H9 (cell line): ENCODE data around the gene KBTBD13. TPM values are rescaled to one million over a fixed set of nuclear protein-coding genes. Genes with fewer than 3 reads are reported as not detected.

Source experiments
- DNase-seq: peaks from one replicate; pipeline ENCODE4 v3.0.0-alpha.2; 2017
- H2AFZ ChIP-seq: one replicate; pipeline ENCODE4 v1.6.1; 2013; ENCODE audit warnings: mild to moderate bottlenecking, low read length, control low read depth, moderate library complexity
- H2AK5ac ChIP-seq: 2 replicates; pipeline ENCODE4 v1.6.1; 2013; ENCODE audit warnings: low read length, control low read depth, mixed read lengths; ENCODE audit not compliant: insufficient read length
- H2BK120ac ChIP-seq: one replicate; pipeline ENCODE4 v1.6.1; 2013; ENCODE audit warnings: low read depth, mild to moderate bottlenecking, low read length, control low read depth, inconsistent platforms; ENCODE audit not compliant: poor library complexity, severe bottlenecking
- H2BK12ac ChIP-seq: 2 replicates; pipeline ENCODE4 v1.6.1; 2013; ENCODE audit warnings: low read length, control low read depth, mixed read lengths, low read depth; ENCODE audit not compliant: insufficient read length
- H2BK15ac ChIP-seq: 2 replicates; pipeline ENCODE4 v1.6.1; 2013; ENCODE audit warnings: low read depth, low read length, control low read depth
- H2BK20ac ChIP-seq: one replicate; pipeline ENCODE4 v1.6.1; 2013; ENCODE audit warnings: low read depth, mild to moderate bottlenecking, low read length, control low read depth, inconsistent platforms; ENCODE audit not compliant: poor library complexity, severe bottlenecking
- H2BK5ac ChIP-seq: 2 replicates; pipeline ENCODE4 v1.6.1; 2013; ENCODE audit warnings: low read length, control low read depth, mixed read lengths; ENCODE audit not compliant: insufficient read length
- H3K14ac ChIP-seq: 2 replicates; pipeline ENCODE4 v1.6.1; 2013; ENCODE audit warnings: low read length, control low read depth; ENCODE audit not compliant: insufficient read depth
- H3K18ac ChIP-seq: 2 replicates; pipeline ENCODE4 v1.6.1; 2013; ENCODE audit warnings: low read depth, mild to moderate bottlenecking, mixed read lengths, low read length, control low read depth; ENCODE audit not compliant: insufficient read length
- H3K23ac ChIP-seq: 2 replicates; pipeline ENCODE4 v1.6.1; 2013; ENCODE audit warnings: low read length, control low read depth, mixed read lengths, low read depth; ENCODE audit not compliant: insufficient read length
- H3K23me2 ChIP-seq: 2 replicates; pipeline ENCODE4 v1.6.1; 2013; ENCODE audit warnings: low read depth, mild to moderate bottlenecking, mixed read lengths, low read length, control low read depth; ENCODE audit not compliant: insufficient read length, poor library complexity, severe bottlenecking
- H3K27ac ChIP-seq: 2 replicates; pipeline ENCODE4 v1.5.1; 2013; ENCODE audit warnings: low read length, control low read depth, mixed read lengths, low read depth; ENCODE audit not compliant: insufficient read length
- H3K27me3 ChIP-seq: 2 replicates; pipeline ENCODE4 v1.6.1; 2013; ENCODE audit warnings: low read length, control low read depth, inconsistent platforms; ENCODE audit not compliant: insufficient read depth
- H3K4ac ChIP-seq: 2 replicates; pipeline ENCODE4 v1.6.1; 2013; ENCODE audit warnings: low read depth, mild to moderate bottlenecking, control low read depth, inconsistent platforms, low read length, moderate library complexity
- H3K4me1 ChIP-seq: 2 replicates; pipeline ENCODE4 v1.6.1; 2013; ENCODE audit warnings: low read length, control low read depth, inconsistent platforms; ENCODE audit not compliant: insufficient read depth
- H3K4me2 ChIP-seq: 2 replicates; pipeline ENCODE4 v1.6.1; 2013; ENCODE audit warnings: low read length, control low read depth, mixed read lengths; ENCODE audit not compliant: insufficient read length, insufficient read depth
- H3K56ac ChIP-seq: 2 replicates; pipeline ENCODE4 v1.6.1; 2013; ENCODE audit warnings: low read depth, mild to moderate bottlenecking, mixed read lengths, low read length, control low read depth; ENCODE audit not compliant: insufficient read length
- H3K79me1 ChIP-seq: 2 replicates; pipeline ENCODE4 v1.6.1; 2013; ENCODE audit warnings: low read depth, mild to moderate bottlenecking, moderate library complexity, low read length, control low read depth, inconsistent platforms; ENCODE audit not compliant: insufficient read depth, poor library complexity, severe bottlenecking
- H3K79me2 ChIP-seq: 2 replicates; pipeline ENCODE4 v1.6.1; 2013; ENCODE audit warnings: low read length, control low read depth, inconsistent platforms; ENCODE audit not compliant: insufficient read depth
- H3K9ac ChIP-seq: 2 replicates; pipeline ENCODE4 v1.6.1; 2013; ENCODE audit warnings: low read length, control low read depth, mixed read lengths; ENCODE audit not compliant: insufficient read length; ENCODE audit errors: extremely low read depth
- H3K9me3 ChIP-seq: one replicate; pipeline ENCODE4 v1.6.1; 2013; ENCODE audit warnings: low read depth, low read length, inconsistent platforms; ENCODE audit not compliant: control insufficient read depth
- H3T11ph ChIP-seq: one replicate; pipeline ENCODE4 v1.6.1; 2013; ENCODE audit warnings: mild to moderate bottlenecking, low read length, control low read depth, inconsistent platforms
- H4K20me1 ChIP-seq: one replicate; pipeline ENCODE4 v1.6.1; 2013; ENCODE audit not compliant: control insufficient read depth, insufficient read length, insufficient read depth
- H4K5ac ChIP-seq: 2 replicates; pipeline ENCODE4 v1.6.1; 2013; ENCODE audit warnings: low read depth, mild to moderate bottlenecking, mixed read lengths, low read length, control low read depth; ENCODE audit not compliant: insufficient read length
- H4K8ac ChIP-seq: replicated peaks from 2 replicates; pipeline ENCODE4 v1.6.1; 2013; ENCODE audit warnings: low read length, control low read depth, mixed read lengths, low read depth; ENCODE audit not compliant: insufficient read length
- H4K91ac ChIP-seq: 2 replicates; pipeline ENCODE4 v1.6.1; 2013; ENCODE audit warnings: low read depth, mild to moderate bottlenecking, moderate library complexity, mixed read lengths, low read length, control low read depth; ENCODE audit not compliant: insufficient read length
- H3K27ac Mint-ChIP-seq, 3 experiments: 2 replicates in 2 of 3; 3 replicates in 1 of 3; pipeline ENCODE4 v1.8.0; 2020 to 2021; ENCODE audit warnings: mixed read lengths in 3 of 3, mild to moderate bottlenecking in 1 of 3, moderate library complexity in 1 of 3
- H3K27me3 Mint-ChIP-seq: 2 replicates; pipeline ENCODE4 v1.8.0; 2021; ENCODE audit warnings: low read depth, mild to moderate bottlenecking, moderate library complexity, mixed read lengths
- H3K36me3 Mint-ChIP-seq, 3 experiments: 2 replicates in 2 of 3; 3 replicates in 1 of 3; pipeline ENCODE4 v1.8.0; 2020 to 2021; ENCODE audit warnings: low read depth in 3 of 3, mixed read lengths in 3 of 3; ENCODE audit not compliant: insufficient read depth in 1 of 3
- H3K4me1 Mint-ChIP-seq, 2 experiments: 2 replicates each; pipeline ENCODE4 v1.8.0; 2020; ENCODE audit warnings: mixed read lengths in 2 of 2
- H3K4me3 Mint-ChIP-seq, 2 experiments: 2 replicates in 1 of 2; 3 replicates in 1 of 2; pipeline ENCODE4 v1.8.0; 2020 to 2021; ENCODE audit warnings: mild to moderate bottlenecking in 2 of 2, mixed read lengths in 2 of 2, moderate library complexity in 1 of 2
- H3K9me3 Mint-ChIP-seq, 2 experiments: 2 replicates in 1 of 2; 3 replicates in 1 of 2; pipeline ENCODE4 v1.8.0; 2020; ENCODE audit warnings: mild to moderate bottlenecking in 2 of 2, mixed read lengths in 2 of 2, moderate library complexity in 1 of 2
- WGBS: extraction: QIAGEN DNeasy Blood & Tissue Kit; methylation state at CpG from one replicate; pipeline ENCODE4 v1.1.7; 2013; ENCODE audit warnings: missing lambda C conversion rate, low lambda C conversion rate, mixed read lengths; ENCODE audit not compliant: insufficient read length; ENCODE audit errors: extremely low coverage; 5-methylcytosine and 5-hydroxymethylcytosine counted together
- total RNA-seq: library from RNA; stranded (reverse); gene quantifications from 2 replicates; pipeline ENCODE4 v1.2.1, GENCODE V29; 2021
- TF ChIP-seq, protein P1 (sequence below): fragments of 200-600 bp; sonication (generic); conservative IDR thresholded peaks from 3 replicates; pipeline ENCODE4 v1.8.0; 2021; ENCODE audit warnings: antibody characterized with exemption, mild to moderate bottlenecking

Gene KBTBD13
- total RNA-seq, 1 experiment from 2014 or later: not detected

DNA sequence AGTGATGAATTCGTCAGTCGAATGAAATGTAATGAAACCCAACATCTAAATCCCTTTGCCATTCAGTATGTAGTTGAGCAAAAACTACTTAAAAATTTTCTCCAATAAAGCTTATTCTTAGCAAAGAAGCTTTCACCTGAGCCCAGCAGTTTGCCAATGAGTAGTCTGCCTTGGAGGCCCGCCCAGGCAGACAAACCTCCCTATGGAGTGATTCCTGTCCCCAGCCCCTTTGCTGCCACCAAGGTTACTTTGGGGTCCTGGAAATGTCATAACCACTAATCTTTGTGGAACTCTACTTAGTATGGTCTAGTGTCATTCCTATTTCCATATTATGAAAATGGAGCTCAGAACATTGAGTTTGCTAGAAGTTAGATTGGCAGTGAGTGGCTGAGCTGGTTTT lies 26.4 kb downstream of the KBTBD13 start:
- Histone ChIP-seq H3K4me2 (no peak overlapping the region), H2BK15ac (no peak overlapping the region), H3K27ac (no peak overlapping the region), H3K23me2 (peaks cover 3% of the 10 kb centered on the region), H3T11ph (no peak overlapping the region), H2AFZ (no peak overlapping the region), H3K4ac (no peak overlapping the region), H3K18ac (no peak overlapping the region), H3K23ac (no peak overlapping the region), H2BK12ac (no peak overlapping the region), H3K56ac (no peak overlapping the region), H3K4me1 (no peaks in the 10 kb centered on the region), H3K14ac (no peak overlapping the region), H3K9me3 (no peaks in the 10 kb centered on the region), H2BK5ac (no peak overlapping the region), H2BK20ac (no peak overlapping the region), H4K5ac (no peak overlapping the region), H4K8ac (no peak overlapping the region), H3K79me2 (no peaks in the 10 kb centered on the region), H4K91ac (no peak overlapping the region), H3K9ac (no peak overlapping the region), H3K27me3 (no peaks in the 10 kb centered on the region), H3K79me1 (no peaks in the 10 kb centered on the region), H2AK5ac (no peak overlapping the region), H4K20me1 (no peaks in the 10 kb centered on the region), H2BK120ac (no peak overlapping the region)
- WGBS: no CpG with 5 or more reads among the region's 3 CpGs
- DNase-seq: no peak
- H3K9me3 Mint-ChIP-seq: no peaks in the 10 kb centered on the region
- H3K4me1 Mint-ChIP-seq: peaks cover 4% of the 10 kb centered on the region in 2 experiments; a peak in 3 of 4 replicates
- no peaks in the 10 kb centered on the region for H3K27me3 Mint-ChIP-seq
- H3K36me3 Mint-ChIP-seq: peaks cover 6 to 19% (median 8%) of the 10 kb centered on the region in 3 experiments; a peak in 6 of 7 replicates
- H3K27ac Mint-ChIP-seq: no peak overlapping the region; a peak in 1 of 7 replicates
- TF ChIP-seq, protein P1, sequence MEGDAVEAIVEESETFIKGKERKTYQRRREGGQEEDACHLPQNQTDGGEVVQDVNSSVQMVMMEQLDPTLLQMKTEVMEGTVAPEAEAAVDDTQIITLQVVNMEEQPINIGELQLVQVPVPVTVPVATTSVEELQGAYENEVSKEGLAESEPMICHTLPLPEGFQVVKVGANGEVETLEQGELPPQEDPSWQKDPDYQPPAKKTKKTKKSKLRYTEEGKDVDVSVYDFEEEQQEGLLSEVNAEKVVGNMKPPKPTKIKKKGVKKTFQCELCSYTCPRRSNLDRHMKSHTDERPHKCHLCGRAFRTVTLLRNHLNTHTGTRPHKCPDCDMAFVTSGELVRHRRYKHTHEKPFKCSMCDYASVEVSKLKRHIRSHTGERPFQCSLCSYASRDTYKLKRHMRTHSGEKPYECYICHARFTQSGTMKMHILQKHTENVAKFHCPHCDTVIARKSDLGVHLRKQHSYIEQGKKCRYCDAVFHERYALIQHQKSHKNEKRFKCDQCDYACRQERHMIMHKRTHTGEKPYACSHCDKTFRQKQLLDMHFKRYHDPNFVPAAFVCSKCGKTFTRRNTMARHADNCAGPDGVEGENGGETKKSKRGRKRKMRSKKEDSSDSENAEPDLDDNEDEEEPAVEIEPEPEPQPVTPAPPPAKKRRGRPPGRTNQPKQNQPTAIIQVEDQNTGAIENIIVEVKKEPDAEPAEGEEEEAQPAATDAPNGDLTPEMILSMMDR: no peak
- H3K4me3 Mint-ChIP-seq: no peak overlapping the region
